Naive B cell (primary cell): Measurements from ENCODE around the gene SMG7. TPM values are rescaled to one million over a fixed set of nuclear protein-coding genes. Genes with fewer than 3 reads are reported as not detected.

ENCODE experiments used
- ATAC-seq, 2 donors: fragments of 150-1000 bp; cut with Tn5 transposase; 2 replicates each; pipeline ENCODE4 v1.10.0; 2021; ENCODE audit warnings: low read depth in 2 of 2, mild to moderate bottlenecking in 2 of 2, moderate library complexity in 2 of 2
- DNase-seq: peaks from one replicate; pipeline ENCODE4 v3.0.0; 2022
- H3K27ac Mint-ChIP-seq, 6 donors: one replicate each; pipeline ENCODE4 v1.8.0; 2020 to 2022; ENCODE audit warnings: mild to moderate bottlenecking in 6 of 6, mixed read lengths in 6 of 6, moderate library complexity in 5 of 6, inconsistent platforms in 2 of 6
- H3K27me3 Mint-ChIP-seq, 3 donors: one replicate each; pipeline ENCODE4 v1.8.0; 2021 to 2022; ENCODE audit warnings: mixed read lengths in 3 of 3, mild to moderate bottlenecking in 1 of 3
- H3K36me3 Mint-ChIP-seq, 2 donors: one replicate each; pipeline ENCODE4 v1.8.0; 2020 to 2022; ENCODE audit warnings: mixed read lengths in 2 of 2, inconsistent platforms in 1 of 2, mild to moderate bottlenecking in 1 of 2
- H3K4me1 Mint-ChIP-seq, 3 donors: one replicate each; pipeline ENCODE4 v1.8.0; 2020 to 2022; ENCODE audit warnings: mixed read lengths in 3 of 3, inconsistent platforms in 1 of 3, mild to moderate bottlenecking in 1 of 3, moderate library complexity in 1 of 3
- H3K4me3 Mint-ChIP-seq, 8 donors: one replicate each; pipeline ENCODE4 v1.8.0; 2020 to 2022; ENCODE audit warnings: mild to moderate bottlenecking in 8 of 8, mixed read lengths in 8 of 8, moderate library complexity in 8 of 8, inconsistent platforms in 2 of 8
- H3K9me3 Mint-ChIP-seq, 7 donors: one replicate each; pipeline ENCODE4 v1.8.0; 2020 to 2022; ENCODE audit warnings: mixed read lengths in 7 of 7, mild to moderate bottlenecking in 5 of 7, inconsistent platforms in 2 of 7, moderate library complexity in 1 of 7
- polyA plus RNA-seq, 6 donors: library from polyadenylated mRNA; unstranded; fragments of 300-500 nt; fragmentation: Illumina TruSeq; gene quantifications; one replicate each; pipeline ENCODE4 v1.2.3, GENCODE V29; 2021; ENCODE audit warnings: low read depth in 6 of 6

The SMG7 gene
- polyA plus RNA-seq, 6 donors from 2014 or later = 4.1 to 55.6 (median 31.4) TPM

GRCh38 chr1:183544598-183545297, 72.4 kb downstream of the SMG7 start:
- no peak overlapping the region for H3K4me3 Mint-ChIP-seq
- H3K36me3 Mint-ChIP-seq = peaks cover 27 to 44% of the 10 kb centered on the region in 2 donors
- ATAC-seq = no peak
- no peaks in the 10 kb centered on the region for H3K9me3 Mint-ChIP-seq
- no peaks in the 10 kb centered on the region for H3K27me3 Mint-ChIP-seq
- H3K27ac Mint-ChIP-seq = peak overlapping the region in 1 of 6 donors; percentile 46
- no peak for DNase-seq
- peaks cover 18 to 22% (median 20%) of the 10 kb centered on the region in 3 donors for H3K4me1 Mint-ChIP-seq

- H3K27me3 Mint-ChIP-seq = no peaks in the 10 kb centered on the region
- no peak for DNase-seq
- H3K36me3 Mint-ChIP-seq = peaks cover 30% of the 10 kb centered on the region in 2 donors
- no peaks in the 10 kb centered on the region for H3K9me3 Mint-ChIP-seq
- H3K4me3 Mint-ChIP-seq = no peak overlapping the region
- H3K4me1 Mint-ChIP-seq = peaks cover 18 to 22% (median 20%) of the 10 kb centered on the region in 3 donors
- H3K27ac Mint-ChIP-seq = peak overlapping the region in 1 of 6 donors; percentile 44
- ATAC-seq = no peak
Observed at GRCh38 chr1:183546427-183546826, 74.1 kb downstream of the SMG7 start.

- peak; percentile 83 for ATAC-seq
- H3K4me3 Mint-ChIP-seq = peak overlapping the region in 1 of 8 donors; percentile 3
- peak overlapping the region in 1 of 6 donors; percentile 56 for H3K27ac Mint-ChIP-seq
- H3K36me3 Mint-ChIP-seq = peaks cover 25% of the 10 kb centered on the region in 2 donors
- DNase-seq = peak; percentile 9
- no peaks in the 10 kb centered on the region for H3K27me3 Mint-ChIP-seq
- H3K4me1 Mint-ChIP-seq = peaks cover 14 to 25% (median 18%) of the 10 kb centered on the region in 3 donors
- no peaks in the 10 kb centered on the region for H3K9me3 Mint-ChIP-seq
Observed at GRCh38 chr1:183548116-183548515, 75.8 kb downstream of the SMG7 start.

GRCh38 chr1:183550915-183551314, 78.6 kb downstream of the SMG7 start:
- H3K27ac Mint-ChIP-seq = peak overlapping the region in 2 of 6 donors; percentile 15 to 75
- H3K4me3 Mint-ChIP-seq = no peak overlapping the region
- peaks cover 21 to 27% of the 10 kb centered on the region in 2 donors for H3K36me3 Mint-ChIP-seq
- ATAC-seq = no peak
- DNase-seq = no peak
- H3K27me3 Mint-ChIP-seq = no peaks in the 10 kb centered on the region
- H3K4me1 Mint-ChIP-seq = peaks cover 16 to 43% (median 25%) of the 10 kb centered on the region in 3 donors
- H3K9me3 Mint-ChIP-seq = no peaks in the 10 kb centered on the region

GRCh38 chr1:183551924-183552323, 79.6 kb downstream of the SMG7 start:
- DNase-seq = no peak
- Mint-ChIP-seq H3K9me3 (no peaks in the 10 kb centered on the region), H3K4me1 (peaks cover 12 to 39% (median 25%) of the 10 kb centered on the region in 3 donors), H3K4me3 (peak overlapping the region in 1 of 8 donors; percentile 29), H3K36me3 (peaks cover 15 to 24% of the 10 kb centered on the region in 2 donors), H3K27me3 (no peaks in the 10 kb centered on the region), H3K27ac (no peak overlapping the region)
- ATAC-seq = no peak

GRCh38 chr1:183552441-183552840, 80.1 kb downstream of the SMG7 start:
- H3K36me3 Mint-ChIP-seq = peaks cover 10 to 19% of the 10 kb centered on the region in 2 donors
- H3K4me1 Mint-ChIP-seq = peaks cover 9 to 34% (median 20%) of the 10 kb centered on the region in 3 donors
- no peak overlapping the region for H3K4me3 Mint-ChIP-seq
- ATAC-seq (no peak), DNase-seq (no peak)
- no peaks in the 10 kb centered on the region for H3K27me3 Mint-ChIP-seq
- H3K9me3 Mint-ChIP-seq = no peaks in the 10 kb centered on the region
- H3K27ac Mint-ChIP-seq = peak overlapping the region in 5 of 6 donors; percentile 9 to 78 (median 56)

GRCh38 chr1:183552891-183553290, 80.6 kb downstream of the SMG7 start:
- no peak for DNase-seq
- Mint-ChIP-seq H3K4me3 (no peak overlapping the region), H3K27me3 (no peaks in the 10 kb centered on the region), H3K27ac (peak overlapping the region in 2 of 6 donors; percentile 54 to 82), H3K9me3 (no peaks in the 10 kb centered on the region), H3K36me3 (peaks cover 8 to 15% of the 10 kb centered on the region in 2 donors), H3K4me1 (peaks cover 9 to 30% (median 17%) of the 10 kb centered on the region in 3 donors)
- no peak for ATAC-seq

- Mint-ChIP-seq H3K27me3 (no peaks in the 10 kb centered on the region), H3K4me3 (no peak overlapping the region), H3K4me1 (peaks cover 9 to 26% (median 17%) of the 10 kb centered on the region in 3 donors), H3K27ac (peak overlapping the region in 3 of 6 donors; percentile 44 to 82 (median 54)), H3K9me3 (no peaks in the 10 kb centered on the region), H3K36me3 (peaks cover 8 to 15% of the 10 kb centered on the region in 2 donors)
- DNase-seq = no peak
- no peak for ATAC-seq
Observed at GRCh38 chr1:183553331-183553730, 81.0 kb downstream of the SMG7 start.

- Mint-ChIP-seq H3K9me3 (no peaks in the 10 kb centered on the region), H3K4me1 (peaks cover 9 to 22% (median 17%) of the 10 kb centered on the region in 3 donors), H3K27ac (peak overlapping the region in 3 of 6 donors; percentile 44 to 79 (median 47)), H3K4me3 (peak overlapping the region in 1 of 8 donors; percentile 35), H3K36me3 (peaks cover 8 to 15% of the 10 kb centered on the region in 2 donors), H3K27me3 (no peaks in the 10 kb centered on the region)
- ATAC-seq (no peak), DNase-seq (no peak)
Observed at GRCh38 chr1:183553764-183554163, 81.5 kb downstream of the SMG7 start.

- H3K4me1 Mint-ChIP-seq = peaks cover 9 to 22% (median 17%) of the 10 kb centered on the region in 3 donors
- ATAC-seq = peak; percentile 87 to 96
- no peaks in the 10 kb centered on the region for H3K27me3 Mint-ChIP-seq
- H3K9me3 Mint-ChIP-seq = no peaks in the 10 kb centered on the region
- H3K4me3 Mint-ChIP-seq = peak overlapping the region in 1 of 8 donors; percentile 60
- peak; percentile 37 for DNase-seq
- H3K27ac Mint-ChIP-seq = peak overlapping the region; percentile 7 to 88 (median 66)
- H3K36me3 Mint-ChIP-seq = peaks cover 8 to 15% of the 10 kb centered on the region in 2 donors
Observed at GRCh38 chr1:183554577-183554976, 82.3 kb downstream of the SMG7 start.

- DNase-seq (no peak), ATAC-seq (no peak)
- no peak overlapping the region for H3K4me3 Mint-ChIP-seq
- no peaks in the 10 kb centered on the region for H3K27me3 Mint-ChIP-seq
- H3K4me1 Mint-ChIP-seq = peaks cover 9 to 17% (median 13%) of the 10 kb centered on the region in 3 donors
- peak overlapping the region in 1 of 6 donors; percentile 52 for H3K27ac Mint-ChIP-seq
- no peaks in the 10 kb centered on the region for H3K36me3 Mint-ChIP-seq
- H3K9me3 Mint-ChIP-seq = no peaks in the 10 kb centered on the region
Observed at GRCh38 chr1:183559061-183559460, 86.8 kb downstream of the SMG7 start.

- Mint-ChIP-seq H3K36me3 (peaks cover 0 to 6% of the 10 kb centered on the region in 2 donors), H3K4me3 (no peak overlapping the region), H3K27ac (no peak overlapping the region), H3K4me1 (peaks cover 17 to 19% (median 18%) of the 10 kb centered on the region in 3 donors), H3K9me3 (no peaks in the 10 kb centered on the region), H3K27me3 (no peaks in the 10 kb centered on the region)
- ATAC-seq = no peak
- no peak for DNase-seq
Observed at GRCh38 chr1:183562701-183563100, 90.4 kb downstream of the SMG7 start.

GRCh38 chr1:183565261-183565660, 93.0 kb downstream of the SMG7 start:
- Mint-ChIP-seq H3K36me3 (peaks cover 0 to 6% of the 10 kb centered on the region in 2 donors), H3K27ac (no peak overlapping the region), H3K4me3 (peak overlapping the region in 1 of 8 donors; percentile 15), H3K27me3 (no peaks in the 10 kb centered on the region), H3K4me1 (peaks cover 27 to 38% (median 34%) of the 10 kb centered on the region in 3 donors), H3K9me3 (no peaks in the 10 kb centered on the region)
- DNase-seq = no peak
- ATAC-seq = no peak

- H3K9me3 Mint-ChIP-seq = no peaks in the 10 kb centered on the region
- no peaks in the 10 kb centered on the region for H3K27me3 Mint-ChIP-seq
- no peak overlapping the region for H3K27ac Mint-ChIP-seq
- peaks cover 27 to 38% (median 34%) of the 10 kb centered on the region in 3 donors for H3K4me1 Mint-ChIP-seq
- ATAC-seq (no peak), DNase-seq (no peak)
- H3K36me3 Mint-ChIP-seq = peaks cover 0 to 6% of the 10 kb centered on the region in 2 donors
- H3K4me3 Mint-ChIP-seq = no peak overlapping the region
Observed at GRCh38 chr1:183566026-183566425, 93.7 kb downstream of the SMG7 start.
